Stomach (tissue), 9 donors: ENCODE data around the gene MARCHF2. TPM values are rescaled to one million over a fixed set of nuclear protein-coding genes. Genes with fewer than 3 reads are reported as not detected.
"Not testable (repeated sequence)": the region's sequence is repeated elsewhere in the genome, so short reads cannot be mapped to it uniquely, and the experiment has no call there.

Experiments used
- DNase-seq, 2 donors: peaks; one replicate each; pipeline versions ENCODE4 v3.0.0 to v3.0.0-alpha.2; 2013 to 2019
- H3K27ac ChIP-seq, 5 donors: fragments of 200-600 bp in 4 of 5; sonication (generic) in 4 of 5; one replicate each; pipeline ENCODE4 v1.5.1; 2013 to 2019; ENCODE audit warnings: mild to moderate bottlenecking in 1 of 5, moderate library complexity in 1 of 5
- H3K27me3 ChIP-seq, 3 donors: fragments of 200-600 bp; sonication (generic); one replicate each; pipeline ENCODE4 v1.5.1; 2017 to 2019; ENCODE audit warnings: mixed run types in 1 of 3
- H3K36me3 ChIP-seq, 4 donors: fragments of 200-600 bp; sonication (generic); 1 replicate in 3 of 4; 2 replicates in 1 of 4; pipeline ENCODE4 v1.5.1; 2016 to 2019
- H3K4me1 ChIP-seq, 4 donors: fragments of 200-600 bp; sonication (generic); one replicate each; pipeline ENCODE4 v1.5.1; 2016 to 2019
- H3K4me3 ChIP-seq, 4 donors: fragments of 200-600 bp; sonication (generic) in 3 of 4; one replicate each; pipeline ENCODE4 v1.5.1; 2016 to 2019; ENCODE audit warnings: mild to moderate bottlenecking in 1 of 4
- H3K9me3 ChIP-seq, 4 donors: fragments of 200-600 bp; sonication (generic); one replicate each; pipeline ENCODE4 v1.5.1; 2016 to 2019
- EP300 ChIP-seq: sonication (generic); formaldehyde crosslinking; IDR thresholded peaks from one replicate; pipeline ENCODE4 v1.6.1; 2017; ENCODE audit warnings: antibody characterized with exemption
- POLR2A ChIP-seq, 4 donors: fragments of 450-650 bp; IDR thresholded peaks; one replicate each; pipeline ENCODE4 v1.6.1; 2016; ENCODE audit warnings: antibody characterized with exemption in 4 of 4, control low read depth in 2 of 4, mild to moderate bottlenecking in 1 of 4, moderate library complexity in 1 of 4
- POLR2AphosphoS5 ChIP-seq, 3 donors: sonication (generic); formaldehyde crosslinking; IDR thresholded peaks; one replicate each; pipeline ENCODE4 v1.6.1; 2016; ENCODE audit warnings: antibody characterized with exemption in 3 of 3
- WGBS, 5 donors: extraction: QIAGEN DNeasy Blood & Tissue Kit in 3 of 5; methylation state at CpG; one replicate each; pipeline versions ENCODE4 v1.1.5 to v1.1.7; 2013 to 2018; 5-methylcytosine and 5-hydroxymethylcytosine counted together
- intact Hi-C: fragments of 100-400 bp; cut with DNase I; formaldehyde crosslinking; loops from one replicate; pipeline ENCODE4 v1.15.1; 2023; ENCODE audit warnings: low total_unique reads
- polyA plus RNA-seq, 3 donors: library from polyadenylated mRNA; stranded (reverse); fragments of 200-250 nt; gene quantifications; one replicate each; pipeline ENCODE4 v1.2.3, GENCODE V29; 2013
- total RNA-seq, 5 donors: library from RNA; depleted of rRNA; stranded (reverse); fragments of >200 nt; gene quantifications; one replicate each; pipeline versions ENCODE4 v1.1.0 to v1.2.3, GENCODE V29; 2014 to 2016
- TF ChIP-seq, protein P1 (sequence below), 7 experiments: fragments of 450-650 bp in 4 of 7; fragments of 200-600 bp in 3 of 7; sonication (generic) in 3 of 7; IDR thresholded peaks; one replicate each; pipeline ENCODE4 v1.5.1; 2016 to 2019; ENCODE audit warnings: antibody characterized with exemption in 7 of 7, control low read depth in 2 of 7, mild to moderate bottlenecking in 1 of 7
- donor health status: healthy with polysubstance abuse.
- donor health status: Bipolar disorder and iron deficiency.
- donor health status: healthy.

MARCHF2 gene
- total and polyA plus RNA-seq, 8 donors: 23.5 to 98.2 (median 35.8) TPM

DNA sequence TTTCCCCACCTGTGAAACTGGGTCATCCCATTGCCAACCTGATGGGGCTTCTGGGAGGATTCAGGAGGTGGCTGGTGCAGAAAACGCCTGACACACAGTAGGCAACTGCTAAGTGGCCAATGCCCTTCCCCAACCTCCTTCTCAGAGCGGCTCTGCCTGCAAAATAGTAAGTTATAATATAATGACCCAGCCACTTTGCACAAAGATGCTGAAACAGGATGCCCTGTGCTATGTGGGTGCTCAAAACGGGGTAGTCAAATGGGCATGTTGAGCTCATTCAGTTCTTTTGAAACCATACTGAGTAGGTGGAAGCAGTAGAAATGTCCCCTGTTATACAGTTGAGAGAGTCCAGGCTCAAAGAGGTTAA lies 507 bp downstream of the MARCHF2 start:
- H3K9me3 ChIP-seq: no peaks in the 10 kb centered on the region
- WGBS, 5 donors: 12 to 25% (median 18%) methylated on average over 3 of the region's 3 CpGs
- TF ChIP-seq POLR2AphosphoS5 (IDR thresholded peaks at IDR 0.05): no peak
- TF ChIP-seq, protein P1, sequence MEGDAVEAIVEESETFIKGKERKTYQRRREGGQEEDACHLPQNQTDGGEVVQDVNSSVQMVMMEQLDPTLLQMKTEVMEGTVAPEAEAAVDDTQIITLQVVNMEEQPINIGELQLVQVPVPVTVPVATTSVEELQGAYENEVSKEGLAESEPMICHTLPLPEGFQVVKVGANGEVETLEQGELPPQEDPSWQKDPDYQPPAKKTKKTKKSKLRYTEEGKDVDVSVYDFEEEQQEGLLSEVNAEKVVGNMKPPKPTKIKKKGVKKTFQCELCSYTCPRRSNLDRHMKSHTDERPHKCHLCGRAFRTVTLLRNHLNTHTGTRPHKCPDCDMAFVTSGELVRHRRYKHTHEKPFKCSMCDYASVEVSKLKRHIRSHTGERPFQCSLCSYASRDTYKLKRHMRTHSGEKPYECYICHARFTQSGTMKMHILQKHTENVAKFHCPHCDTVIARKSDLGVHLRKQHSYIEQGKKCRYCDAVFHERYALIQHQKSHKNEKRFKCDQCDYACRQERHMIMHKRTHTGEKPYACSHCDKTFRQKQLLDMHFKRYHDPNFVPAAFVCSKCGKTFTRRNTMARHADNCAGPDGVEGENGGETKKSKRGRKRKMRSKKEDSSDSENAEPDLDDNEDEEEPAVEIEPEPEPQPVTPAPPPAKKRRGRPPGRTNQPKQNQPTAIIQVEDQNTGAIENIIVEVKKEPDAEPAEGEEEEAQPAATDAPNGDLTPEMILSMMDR (IDR thresholded peaks at IDR 0.05): no peak
- TF ChIP-seq POLR2A (IDR thresholded peaks at IDR 0.05): no peak
- TF ChIP-seq EP300: no peak
- peak overlapping the region; percentile 48 to 89 (median 80) for H3K27ac ChIP-seq
- intact Hi-C loops: no loop called here
- peak overlapping the region; percentile 80 to 94 (median 86) for H3K4me3 ChIP-seq
- H3K36me3 ChIP-seq: peaks cover 0 to 2% (median 0%) of the 10 kb centered on the region in 4 donors
- H3K4me1 ChIP-seq: peaks cover 13 to 56% (median 27%) of the 10 kb centered on the region in 4 donors
- DNase-seq: no peak
- no peaks in the 10 kb centered on the region for H3K27me3 ChIP-seq

DNA sequence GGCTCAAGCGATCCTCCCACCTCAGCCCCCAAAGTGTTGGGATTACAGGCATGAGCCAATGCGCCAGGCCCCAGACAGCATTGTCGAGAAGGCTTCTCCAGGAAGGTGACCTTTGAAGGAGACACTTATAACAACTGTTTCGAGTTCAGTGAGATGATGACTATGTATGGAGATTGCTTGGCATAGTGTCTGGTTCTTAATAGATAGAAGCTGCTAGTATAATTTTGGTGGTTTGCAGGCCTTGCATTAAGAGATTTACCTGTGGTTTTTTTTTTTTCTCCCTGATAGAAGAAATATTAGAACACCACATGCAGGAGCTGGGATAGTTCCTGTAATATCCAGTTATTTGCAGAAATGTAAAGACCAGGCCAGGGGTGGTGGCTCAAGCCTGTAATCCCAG lies 3.7 kb downstream of the MARCHF2 start:
- no peak overlapping the region for H3K4me3 ChIP-seq
- H3K9me3 ChIP-seq: no peaks in the 10 kb centered on the region
- DNase-seq: no peak
- H3K4me1 ChIP-seq: peaks cover 17 to 62% (median 29%) of the 10 kb centered on the region in 4 donors
- peaks cover 0 to 11% (median 4%) of the 10 kb centered on the region in 4 donors for H3K36me3 ChIP-seq
- no peak overlapping the region for H3K27ac ChIP-seq
- TF ChIP-seq POLR2AphosphoS5 (IDR thresholded peaks at IDR 0.05): no peak
- no peak for TF ChIP-seq EP300
- no peak for TF ChIP-seq POLR2A (IDR thresholded peaks at IDR 0.05)
- TF ChIP-seq, protein P1 (IDR thresholded peaks at IDR 0.05): no peak
- WGBS, 5 donors: 68 to 94% (median 76%) methylated on average over 4 of the region's 4 CpGs
- intact Hi-C loops: no loop called here
- H3K27me3 ChIP-seq: no peaks in the 10 kb centered on the region

DNA sequence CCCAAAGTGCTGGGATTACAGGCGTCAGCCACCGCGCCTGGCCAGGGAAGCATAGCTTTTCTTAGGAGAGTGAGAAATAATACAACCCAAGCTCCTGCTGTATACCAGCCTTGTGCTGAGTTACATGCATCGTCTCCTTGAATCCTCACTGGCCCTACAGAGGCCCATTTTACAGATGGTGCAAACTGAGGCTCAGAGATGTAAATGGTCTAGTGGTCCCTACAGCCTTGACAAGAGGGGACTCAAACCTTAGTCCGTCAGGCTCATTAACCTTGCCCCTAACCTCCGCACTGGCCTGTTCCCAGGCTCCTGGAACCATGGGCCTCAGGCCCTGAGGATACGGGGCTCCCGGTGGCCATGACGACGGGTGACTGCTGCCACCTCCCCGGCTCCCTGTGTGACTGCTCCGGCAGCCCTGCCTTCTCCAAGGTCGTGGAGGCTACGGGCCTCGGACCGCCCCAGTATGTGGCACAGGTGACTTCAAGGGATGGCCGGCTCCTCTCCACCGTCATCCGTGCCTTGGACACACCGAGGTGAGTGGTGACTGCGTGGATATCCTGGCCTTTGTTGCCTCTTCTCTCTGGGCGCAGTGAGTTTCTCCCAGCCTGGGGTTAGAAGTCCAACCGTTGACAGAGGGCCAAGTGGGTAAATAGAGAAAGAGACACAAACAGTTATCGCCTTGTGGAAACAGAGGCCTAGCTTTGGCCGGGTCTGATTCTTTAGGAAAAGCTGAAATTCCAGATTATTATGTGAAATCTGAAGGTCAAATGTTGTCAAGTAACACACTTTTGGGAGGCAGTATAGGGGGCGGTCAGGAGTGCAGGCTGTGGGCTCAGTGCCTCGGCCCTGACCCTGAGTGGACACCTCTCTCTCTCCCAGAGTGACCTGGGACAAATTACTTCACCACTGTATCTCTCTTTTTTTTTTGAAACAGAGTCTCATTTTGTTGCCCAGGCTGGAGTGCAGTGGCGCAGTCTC lies 8.7 kb downstream of the MARCHF2 start:
- H3K27ac ChIP-seq: peak overlapping the region; percentile 47 to 80 (median 64)
- peak in 1 of 2 donors; percentile 51 for DNase-seq

DNA sequence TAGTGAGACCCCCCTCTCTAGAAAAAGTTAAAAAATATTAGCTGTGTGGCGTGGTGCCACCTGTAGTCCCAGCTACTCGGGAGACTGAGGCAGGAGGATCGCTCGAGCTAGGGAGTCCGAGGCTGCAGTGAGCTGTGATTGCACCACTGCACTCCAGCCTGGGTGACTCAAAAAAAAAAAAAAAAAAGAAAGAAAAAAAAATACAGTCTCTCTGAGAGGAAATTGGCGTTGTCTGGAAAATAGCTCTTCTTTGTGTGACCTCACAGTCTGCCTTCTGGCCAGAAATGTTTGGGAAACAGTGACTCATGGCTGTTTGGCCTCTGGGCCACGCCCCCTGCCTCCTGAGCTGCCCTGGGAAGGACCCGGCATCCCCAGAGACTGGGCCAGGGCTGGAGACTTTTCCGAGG lies 10.7 kb downstream of the MARCHF2 start:
- H3K27ac ChIP-seq: peak overlapping the region; percentile 64 to 84 (median 77)
- peaks cover 18 to 34% (median 21%) of the 10 kb centered on the region in 4 donors for H3K4me1 ChIP-seq
- H3K36me3 ChIP-seq: peaks cover 5 to 45% (median 28%) of the 10 kb centered on the region in 4 donors
- intact Hi-C loops: no loop called here
- TF ChIP-seq EP300: no peak
- TF ChIP-seq POLR2AphosphoS5 (IDR thresholded peaks at IDR 0.05): peak; percentile 61 to 87 (median 73)
- WGBS, 5 donors: 27 to 49% (median 43%) methylated on average over 9 of the region's 9 CpGs
- no peaks in the 10 kb centered on the region for H3K27me3 ChIP-seq
- no peak overlapping the region for H3K4me3 ChIP-seq
- H3K9me3 ChIP-seq: no peaks in the 10 kb centered on the region
- peak; percentile 89 to 94 for DNase-seq

More for the DNA sequence above, 8.7 kb downstream of the MARCHF2 start:
- TF ChIP-seq, protein P1 (IDR thresholded peaks at IDR 0.05): no peak
- TF ChIP-seq POLR2AphosphoS5 (IDR thresholded peaks at IDR 0.05) (no peak), POLR2A (IDR thresholded peaks at IDR 0.05) (no peak), EP300 (no peak)
- no peaks in the 10 kb centered on the region for H3K9me3 ChIP-seq
- H3K4me3 ChIP-seq: no peak overlapping the region
- H3K4me1 ChIP-seq: peaks cover 20 to 52% (median 22%) of the 10 kb centered on the region in 4 donors
- H3K36me3 ChIP-seq: peaks cover 2 to 32% (median 20%) of the 10 kb centered on the region in 4 donors
- intact Hi-C loops: no loop called here
- no peaks in the 10 kb centered on the region for H3K27me3 ChIP-seq
- WGBS, 5 donors: 49 to 80% (median 62%) methylated on average over 14 to 28 of the region's 28 CpGs

DNA sequence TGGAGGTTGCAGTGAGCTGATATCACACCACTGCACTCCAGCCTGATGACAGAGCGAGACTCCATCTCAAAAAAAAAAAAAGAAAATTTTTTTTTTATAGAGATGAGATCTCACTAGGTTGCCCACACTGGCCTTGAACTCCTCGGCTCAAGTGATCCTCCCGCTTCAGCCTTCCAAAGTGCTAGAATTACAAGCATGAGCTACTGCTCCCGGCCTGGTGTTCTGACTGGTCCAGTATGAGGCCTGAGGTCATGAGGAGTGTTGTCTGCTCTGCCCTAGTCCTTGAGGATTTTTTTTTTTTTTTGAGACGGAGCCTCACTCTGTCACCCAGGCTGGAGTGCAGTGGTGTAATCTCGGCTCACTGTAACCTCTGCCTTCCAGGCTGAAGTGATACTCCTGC lies 12.2 kb downstream of the MARCHF2 start:
- H3K9me3 ChIP-seq, DNase-seq, H3K4me3 ChIP-seq, H3K27ac ChIP-seq, intact Hi-C loops, H3K27me3 ChIP-seq: not testable (repeated sequence)
- Histone ChIP-seq H3K4me1 (peaks cover 18 to 34% (median 21%) of the 10 kb centered on the region in 4 donors), H3K36me3 (peaks cover 5 to 52% (median 39%) of the 10 kb centered on the region in 4 donors)
- 92 to 96% (median 94%) methylated on average over 6 of the region's 6 CpGs for WGBS, 5 donors
